GM10266 (cell line): ENCODE data around the gene CD300LD.

Experiments
- DNase-seq: peaks from one replicate; pipeline ENCODE4 v3.0.0; 2012; ENCODE audit errors: extremely low spot score
- CTCF ChIP-seq: IDR thresholded peaks from 2 replicates; pipeline ENCODE4 v1.5.1; 2012; ENCODE audit warnings: mild to moderate bottlenecking, low read depth; ENCODE audit not compliant: control insufficient read depth, insufficient read depth; ENCODE audit errors: missing control alignments

CD300LD gene

DNA sequence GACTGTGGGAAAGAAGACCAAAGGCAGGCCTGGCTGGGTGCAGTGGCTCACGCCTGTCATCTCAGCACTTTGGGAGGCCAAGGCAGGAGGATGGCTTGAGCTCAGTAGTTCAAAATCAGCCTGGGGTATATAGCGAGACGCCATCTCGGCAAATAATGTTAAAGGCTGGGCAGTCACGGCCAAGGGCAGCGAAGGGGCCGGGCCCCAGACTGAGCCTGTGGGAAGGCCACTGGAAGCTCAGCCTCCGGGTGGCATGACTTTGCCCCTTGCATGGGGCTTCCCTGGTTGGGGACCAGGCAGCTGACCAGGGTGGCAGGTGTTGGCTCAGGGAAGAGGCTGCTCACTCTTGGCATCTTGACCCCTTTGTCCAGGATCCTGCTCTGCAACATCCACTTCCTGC lies 14.0 kb upstream of the CD300LD start:
- DNase-seq, result no peak
- no peak for TF ChIP-seq CTCF

- DNase-seq, result no peak
- TF ChIP-seq CTCF, result no peak
These were observed 13.3 kb upstream of the CD300LD start for GRCh38 chr17:74605361-74605760.

DNA sequence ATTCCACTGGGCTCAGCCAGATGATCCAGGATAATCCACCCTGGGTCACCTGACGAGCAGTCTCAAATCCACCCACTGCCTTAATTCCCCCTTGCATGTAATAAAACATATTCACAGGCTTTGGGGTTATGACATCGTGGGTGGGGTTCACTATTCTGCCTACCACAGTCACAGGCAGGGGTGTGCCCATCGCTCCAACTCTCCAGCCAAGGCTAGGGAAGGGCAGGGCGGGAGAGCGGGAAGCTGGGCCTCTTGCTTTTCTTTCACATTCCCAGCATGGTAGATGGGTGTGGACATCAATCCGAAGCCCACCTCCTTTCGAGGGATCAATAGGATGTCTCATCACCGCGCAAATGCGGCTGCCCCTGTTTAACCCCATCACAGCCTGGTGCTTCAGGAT lies 12.7 kb upstream of the CD300LD start:
- no peak for TF ChIP-seq CTCF
- no peak for DNase-seq

DNA sequence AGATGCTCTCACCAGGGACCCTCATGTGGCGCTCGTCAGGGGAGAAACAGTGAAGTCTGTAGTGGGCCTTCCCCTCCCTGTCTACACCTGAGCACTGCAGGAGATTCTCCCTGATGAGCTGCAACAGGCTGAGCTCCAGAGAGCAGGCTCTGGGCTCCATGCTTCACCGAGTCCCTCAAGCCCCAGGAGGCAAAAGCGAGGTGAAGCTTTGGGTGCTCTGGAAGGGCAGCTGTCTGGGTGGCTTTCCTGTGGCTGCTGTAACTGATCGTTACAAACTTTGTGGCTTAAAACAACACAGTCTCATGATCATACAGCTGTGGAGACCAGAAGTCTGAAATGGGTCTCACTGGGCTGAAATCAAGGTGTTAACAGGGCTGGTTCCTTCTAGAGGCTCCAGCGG lies 12.1 kb upstream of the CD300LD start:
- DNase-seq, result no peak
- TF ChIP-seq CTCF, result no peak

GRCh38 chr17:74603746-74604145 lies 11.7 kb upstream of the CD300LD start:
- DNase-seq, result no peak
- TF ChIP-seq CTCF, result no peak

DNA sequence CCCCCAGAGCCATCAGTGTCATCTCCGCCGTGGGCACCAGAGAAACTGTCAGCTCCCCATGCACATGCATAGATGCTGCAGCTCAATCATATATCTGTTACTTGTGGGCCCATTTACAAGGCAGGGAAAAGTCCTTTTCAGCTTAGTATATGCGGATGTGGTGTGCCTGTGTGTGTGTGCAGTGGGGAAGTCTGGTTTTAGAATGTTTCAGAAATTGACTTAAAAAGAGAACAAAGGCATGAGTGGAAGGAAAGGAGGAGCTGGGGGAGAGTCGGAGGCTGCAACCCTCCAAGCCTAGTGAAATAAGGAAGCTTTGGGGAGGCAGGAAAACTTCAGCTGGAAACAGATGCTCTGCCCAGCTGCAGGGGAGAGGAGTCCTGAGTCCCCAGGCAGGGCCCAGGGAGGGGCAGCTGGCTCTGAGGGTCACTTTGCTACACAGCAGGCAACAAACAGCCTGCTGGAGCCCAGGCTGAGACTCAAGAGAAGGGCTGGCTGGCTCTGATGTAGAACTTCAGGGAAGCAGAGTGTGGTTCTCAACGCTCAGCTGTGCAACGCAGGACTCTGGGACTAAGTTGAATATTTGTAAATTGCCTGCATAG lies 11.1 kb upstream of the CD300LD start:
- TF ChIP-seq CTCF, result no peak
- DNase-seq, result no peak

DNA sequence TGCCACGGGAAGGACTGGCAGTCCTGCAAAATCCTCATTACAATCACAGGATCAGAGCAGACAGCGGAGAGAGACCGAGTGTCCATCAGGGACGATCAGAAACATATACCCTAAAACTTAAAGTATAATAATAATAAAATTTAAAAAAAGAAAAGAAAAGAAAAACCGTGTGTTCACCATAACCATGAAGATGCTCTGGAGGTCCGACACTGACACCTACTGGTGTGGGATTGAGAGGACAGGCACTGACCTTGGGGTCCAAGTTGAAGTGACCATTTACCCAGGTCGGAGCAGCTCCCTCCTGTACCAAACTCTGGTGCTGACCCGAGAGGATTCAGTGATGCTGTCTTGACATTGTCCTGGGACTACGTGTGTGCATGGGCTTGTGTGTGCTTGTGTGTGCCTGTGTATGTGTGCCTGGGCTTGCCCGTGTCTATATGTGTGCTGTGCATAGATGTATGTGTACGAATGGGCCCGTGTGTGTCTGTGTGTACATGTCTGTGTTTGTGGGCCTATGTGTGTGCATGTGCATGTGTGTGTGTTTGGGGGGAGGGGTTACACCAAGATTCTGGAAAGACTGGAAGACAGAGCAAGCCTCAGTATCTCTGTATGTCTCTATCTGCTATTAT lies 10.0 kb upstream of the CD300LD start:
- peak; percentile 76 for TF ChIP-seq CTCF
- peak; percentile 56 for DNase-seq
